Metanephros (tissue), 1 donor: ENCODE results near the gene PAX9. TPM values are rescaled to one million over a fixed set of nuclear protein-coding genes. Genes with fewer than 3 reads are reported as not detected.

Source experiments
- total RNA-seq: library from RNA; depleted of rRNA; stranded (reverse); fragments of >200 nt; gene quantifications from one replicate; pipeline ENCODE4 v1.2.3, GENCODE V29; 2014

PAX9 gene
- total RNA-seq, result 0.53 TPM

GRCh38 chr14:36661506-36662257, at the start of gene PAX9:
Gene PAX9, plus strand, starts transcription at chr14:36661860. Its CDS starts 230 bp downstream, at chr14:36662090.

Other genes starting within 250 kb of the PAX9 start
- not detected for gene NKX2-1, start 141.6 kb upstream of the PAX9 start, total RNA-seq
- not detected for gene NKX2-8, start 79.2 kb upstream of the PAX9 start, total RNA-seq